ENCODE results near the gene NUTM1.
"Not testable (repeated sequence)": the region's sequence is repeated elsewhere in the genome, so short reads cannot be mapped to it uniquely, and the experiment has no call there.

The NUTM1 gene

DNA sequence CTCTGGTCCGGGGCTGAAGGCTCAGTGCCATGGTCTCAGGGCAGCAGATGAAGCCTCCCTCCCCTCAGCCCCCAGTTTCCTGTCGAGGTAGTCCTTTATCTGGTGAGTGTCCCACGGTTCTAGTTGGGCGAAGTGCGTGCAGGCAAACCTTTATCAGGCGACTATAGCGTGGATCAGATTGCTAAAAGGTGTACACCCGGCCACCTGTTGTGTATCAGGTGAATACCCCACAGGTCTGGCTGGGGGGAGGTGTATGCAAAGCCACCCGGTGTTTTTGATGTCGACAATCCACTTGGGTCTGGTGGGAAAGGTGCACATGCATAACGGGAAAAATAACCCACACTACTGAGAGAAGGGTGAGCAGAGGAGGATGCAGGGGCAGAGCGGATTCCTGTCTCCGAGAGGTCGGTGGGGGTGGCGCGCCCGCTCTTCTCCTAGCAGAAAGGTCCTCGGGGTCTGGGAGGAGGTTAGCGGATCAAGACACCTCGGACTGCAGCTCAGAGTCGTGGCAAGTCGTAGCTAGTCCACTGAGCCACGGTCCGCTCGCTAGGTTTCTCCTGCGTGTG is 6.0 kb upstream of the NUTM1 start:
- peak; percentile 24 for DNase-seq

DNA sequence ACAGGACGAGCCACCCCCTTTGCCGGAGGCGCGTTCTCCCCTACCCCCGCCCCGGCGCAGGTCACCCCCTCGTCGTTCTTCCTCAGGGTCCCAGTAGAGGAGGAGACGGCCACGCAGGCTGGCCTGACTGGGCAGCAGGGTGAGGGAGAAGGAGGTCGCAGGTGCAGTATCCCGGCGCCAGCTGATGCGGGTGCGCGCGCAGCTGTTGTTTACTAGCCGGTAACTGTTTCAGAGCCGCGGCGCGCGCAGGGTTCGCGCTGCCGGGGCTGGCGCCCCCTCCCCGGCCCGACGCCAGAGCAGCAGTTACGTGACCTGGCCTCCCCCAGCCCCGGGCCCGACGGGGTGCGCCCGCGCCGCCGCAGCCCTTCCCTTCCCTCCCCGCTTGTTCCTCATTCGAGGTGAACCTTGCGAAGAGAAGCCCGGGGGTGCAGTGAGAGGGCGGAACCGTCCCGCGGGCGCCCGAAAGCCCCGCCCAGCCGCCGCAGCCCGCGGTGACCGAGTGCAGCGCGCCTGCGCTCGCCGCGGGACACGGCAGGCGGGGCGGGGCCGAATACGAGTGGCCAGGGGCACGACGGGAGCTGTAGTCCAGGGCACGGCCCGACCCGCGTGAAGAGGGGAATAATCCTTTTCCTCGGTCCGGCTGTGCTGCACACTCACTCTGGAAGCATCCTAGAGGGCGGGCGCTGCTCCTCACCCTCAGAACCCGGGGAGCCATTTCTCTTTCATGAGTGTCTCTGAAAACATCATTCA is 5.4 kb upstream of the NUTM1 start, which contains the start of gene SLC12A6:
SLC12A6 (minus strand) TSS at position 225 of the 750 bp plus-strand sequence. CDS start 1,101 bp downstream, outside the sequence.
- DNase-seq, result peak; percentile 89

DNA sequence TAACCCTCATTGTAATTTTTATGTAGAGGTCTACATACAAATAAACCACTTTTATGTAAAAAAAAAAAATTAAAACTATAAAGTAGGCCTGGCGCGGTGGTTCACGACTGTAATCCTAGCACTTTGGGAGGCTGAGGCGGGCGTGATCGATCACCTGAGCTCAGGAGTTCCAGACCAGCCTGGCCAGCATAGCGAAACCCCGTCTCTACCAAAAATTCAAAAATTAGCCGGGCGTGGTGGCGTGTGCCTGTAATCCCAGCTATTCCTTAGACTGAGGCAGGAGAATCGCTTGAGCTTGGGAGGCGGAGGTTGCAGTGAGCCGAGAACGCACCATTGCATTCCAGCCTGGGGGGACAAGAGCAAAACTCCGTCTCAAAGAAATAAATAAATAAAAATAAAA is 4.8 kb upstream of the NUTM1 start:
- DNase-seq, result no peak

DNA sequence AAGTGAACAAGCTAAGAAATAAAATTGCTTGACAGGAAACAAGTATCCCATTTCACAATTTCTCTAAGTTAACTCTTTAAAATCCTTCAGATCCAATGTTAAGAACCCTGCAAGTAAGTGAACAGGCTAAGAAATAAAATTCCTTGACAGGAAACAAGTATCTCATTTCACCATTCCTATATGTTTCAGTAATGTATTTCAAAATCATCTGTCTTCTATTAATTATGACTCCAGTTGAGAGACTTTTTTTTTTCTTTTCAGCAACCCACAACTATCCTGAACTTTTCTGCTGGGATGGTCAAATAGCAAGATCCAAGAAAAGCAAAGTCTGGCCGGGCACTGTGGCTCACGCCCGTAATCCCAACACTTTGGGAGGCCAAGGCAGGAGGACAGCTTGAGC is 3.2 kb upstream of the NUTM1 start:
- no peak for DNase-seq

DNA sequence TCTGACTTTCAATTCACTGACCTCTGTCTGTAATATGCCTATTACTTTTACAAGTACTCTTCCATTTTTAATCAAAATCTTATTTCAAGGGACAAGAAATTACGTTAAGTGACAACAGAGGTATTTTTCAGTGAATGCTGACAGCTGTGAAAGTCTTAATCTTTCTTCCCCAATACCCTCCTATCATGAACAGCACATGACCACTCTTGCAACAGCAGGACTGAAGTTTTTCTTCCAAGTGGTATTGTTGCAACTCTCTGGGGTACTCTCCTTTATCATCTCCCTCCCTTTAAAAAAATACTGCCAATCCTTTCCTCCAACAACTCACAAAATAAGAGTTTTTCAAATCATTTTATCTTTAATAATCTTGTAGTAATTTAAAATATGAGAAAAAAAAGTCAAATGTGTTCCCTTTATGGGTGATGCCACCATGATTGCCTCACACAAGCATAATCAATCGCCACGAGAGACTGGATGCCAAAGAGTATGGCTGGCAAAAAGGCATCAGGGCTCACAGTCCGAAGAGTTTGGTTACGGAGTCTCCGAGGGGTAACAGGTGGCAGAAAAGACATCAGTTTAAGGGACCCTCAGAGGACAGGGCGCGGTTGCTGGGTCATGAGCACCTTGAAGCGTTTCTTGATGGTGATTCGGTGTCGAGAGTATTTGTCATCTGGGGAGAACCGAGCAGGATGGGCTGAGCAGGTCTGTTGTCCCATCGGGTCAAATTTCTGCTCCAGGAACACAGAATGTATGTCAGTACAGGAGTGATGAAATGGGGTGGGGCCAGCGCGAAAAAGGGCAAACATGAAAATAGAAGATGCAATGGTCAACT is 1.5 kb upstream of the NUTM1 start:
- DNase-seq, result no peak

DNA sequence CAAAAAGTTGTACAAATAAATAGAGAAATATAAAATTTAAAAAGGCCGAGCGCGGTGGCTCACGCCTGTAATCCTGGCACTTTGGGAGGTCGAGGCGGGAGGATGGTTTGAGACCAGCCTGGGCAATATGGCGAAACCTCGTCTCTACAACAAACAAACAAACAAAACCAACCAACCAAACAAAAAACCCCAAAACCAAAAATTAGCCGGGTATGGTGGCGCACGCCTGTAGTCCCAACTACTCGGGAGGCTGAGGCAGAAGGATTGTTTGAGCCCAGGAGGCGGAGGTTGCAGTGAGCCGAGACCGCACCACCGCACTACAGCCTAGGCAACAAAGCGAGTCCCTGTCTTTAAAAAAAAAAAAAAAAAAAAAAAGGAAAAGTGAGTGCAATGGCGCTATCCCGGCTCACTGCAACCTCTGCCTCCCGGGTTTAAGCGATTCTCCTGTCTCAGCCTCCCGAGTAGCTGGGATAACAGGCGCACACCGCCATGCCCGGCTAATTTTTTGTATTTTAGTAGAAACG is 840 bp upstream of the NUTM1 start:
- DNase-seq, result not testable (repeated sequence)

DNA sequence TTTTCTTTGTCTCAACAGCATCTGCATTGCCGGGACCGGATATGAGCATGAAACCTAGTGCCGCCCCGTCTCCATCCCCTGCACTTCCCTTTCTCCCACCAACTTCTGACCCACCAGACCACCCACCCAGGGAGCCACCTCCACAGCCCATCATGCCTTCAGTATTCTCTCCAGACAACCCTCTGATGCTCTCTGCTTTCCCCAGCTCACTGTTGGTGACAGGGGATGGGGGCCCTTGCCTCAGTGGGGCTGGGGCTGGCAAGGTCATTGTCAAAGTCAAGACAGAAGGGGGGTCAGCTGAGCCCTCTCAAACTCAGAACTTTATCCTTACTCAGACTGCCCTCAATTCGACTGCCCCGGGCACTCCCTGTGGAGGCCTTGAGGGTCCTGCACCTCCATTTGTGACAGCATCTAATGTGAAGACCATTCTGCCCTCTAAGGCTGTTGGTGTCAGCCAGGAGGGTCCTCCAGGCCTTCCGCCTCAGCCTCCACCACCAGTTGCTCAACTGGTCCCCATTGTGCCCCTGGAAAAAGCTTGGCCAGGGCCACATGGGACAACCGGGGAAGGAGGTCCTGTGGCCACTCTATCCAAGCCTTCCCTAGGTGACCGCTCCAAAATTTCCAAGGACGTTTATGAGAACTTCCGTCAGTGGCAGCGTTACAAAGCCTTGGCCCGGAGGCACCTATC is 5.0 kb downstream of the NUTM1 start:
- no peak for DNase-seq

DNA sequence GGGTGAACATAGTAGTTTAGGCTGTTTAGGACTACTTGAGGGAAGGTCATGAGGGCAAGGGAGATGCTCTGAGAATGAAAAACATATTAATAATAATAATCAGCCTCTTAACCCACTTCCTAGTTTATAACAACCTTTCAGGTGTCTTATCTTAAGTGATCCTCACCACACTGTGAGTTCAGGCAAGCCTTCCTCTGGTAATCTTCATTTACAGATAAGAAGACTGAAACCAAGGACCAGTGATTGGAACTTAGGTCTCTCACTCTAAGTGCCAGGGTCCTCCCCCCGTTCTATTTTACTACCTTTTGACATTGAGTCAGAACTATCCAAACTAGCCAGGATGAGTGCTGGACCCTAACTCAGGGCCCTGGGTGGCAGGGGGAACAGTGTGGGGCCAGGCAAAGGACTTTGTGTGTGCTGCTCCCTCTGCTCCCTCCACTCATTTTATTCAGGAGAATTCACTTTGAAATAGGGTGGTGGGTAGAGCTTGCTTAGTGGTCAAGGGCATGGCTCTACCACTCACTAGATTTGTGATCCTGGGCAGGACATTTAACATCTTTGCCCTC is 5.7 kb downstream of the NUTM1 start:
- no peak for DNase-seq

DNA sequence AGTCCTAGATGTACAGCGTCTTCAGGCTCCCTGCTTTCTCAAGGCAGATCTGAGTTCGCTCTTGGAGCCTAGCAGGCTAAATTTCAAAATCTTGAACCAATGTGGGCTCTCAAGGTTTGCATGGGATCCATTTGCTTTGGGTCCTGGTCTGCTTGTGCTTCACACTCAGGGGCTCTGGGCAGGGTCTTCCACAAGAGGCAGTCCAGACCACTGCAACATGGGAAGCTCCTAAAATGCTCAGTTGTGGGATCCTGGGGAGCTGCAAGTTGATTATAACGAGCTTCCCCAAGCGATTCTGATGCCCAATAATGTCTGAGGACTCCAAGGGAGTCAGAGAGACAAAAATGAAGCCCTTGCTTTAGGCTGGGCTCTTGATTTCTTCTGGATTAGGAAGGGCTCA is 6.7 kb downstream of the NUTM1 start:
- no peak for DNase-seq

DNA sequence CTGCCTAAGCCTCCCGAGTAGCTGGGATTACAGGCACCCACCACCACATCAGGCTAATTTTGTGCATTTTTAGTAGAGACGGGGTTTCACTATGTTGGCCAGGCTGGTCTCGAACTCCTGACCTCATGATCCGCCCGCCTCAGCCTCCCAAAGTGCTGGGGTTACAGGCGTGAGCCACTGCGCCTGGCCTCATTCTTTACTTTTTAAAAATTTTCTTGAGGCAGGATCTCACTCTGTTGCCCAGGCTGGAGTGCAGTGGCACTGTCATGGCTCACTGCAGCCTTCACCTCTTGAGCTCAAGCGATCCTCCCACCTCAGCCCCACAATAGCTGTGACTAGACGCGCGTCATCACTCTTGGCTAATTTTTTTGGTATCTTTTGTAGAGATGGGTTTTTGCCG is 9.9 kb downstream of the NUTM1 start:
- not testable (repeated sequence) for DNase-seq

DNA sequence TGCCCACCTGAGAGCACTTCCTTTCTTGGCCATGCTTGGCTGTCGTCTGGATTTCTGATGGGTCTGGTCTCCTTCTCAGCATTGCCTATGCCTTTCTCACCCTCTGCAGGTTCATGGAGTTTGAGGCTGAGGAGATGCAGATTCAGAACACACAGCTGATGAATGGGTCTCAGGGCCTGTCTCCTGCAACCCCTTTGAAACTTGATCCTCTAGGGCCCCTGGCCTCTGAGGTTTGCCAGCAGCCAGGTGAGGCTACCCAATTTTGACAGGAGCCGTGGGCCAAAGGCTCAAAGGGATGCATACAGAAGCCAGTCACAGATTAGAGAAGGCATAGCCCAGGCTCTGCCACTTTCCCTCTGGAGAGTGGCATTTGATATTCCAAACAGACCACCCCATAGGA is 10.5 kb downstream of the NUTM1 start:
- DNase-seq, result no peak

DNA sequence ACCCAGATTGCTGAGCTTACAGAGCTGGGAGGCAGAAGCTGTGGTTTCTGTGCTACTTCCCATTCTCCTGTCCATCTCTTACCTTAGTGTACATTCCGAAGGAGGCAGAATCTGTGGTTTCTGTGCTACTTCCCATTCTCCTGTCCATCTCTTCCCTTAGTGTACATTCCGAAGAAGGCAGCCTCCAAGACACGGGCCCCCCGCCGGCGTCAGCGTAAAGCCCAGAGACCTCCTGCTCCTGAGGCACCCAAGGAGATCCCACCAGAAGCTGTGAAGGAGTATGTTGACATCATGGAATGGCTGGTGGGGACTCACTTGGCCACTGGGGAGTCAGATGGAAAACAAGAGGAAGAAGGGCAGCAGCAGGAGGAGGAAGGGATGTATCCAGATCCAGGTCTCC is 11.2 kb downstream of the NUTM1 start:
- no peak for DNase-seq

DNA sequence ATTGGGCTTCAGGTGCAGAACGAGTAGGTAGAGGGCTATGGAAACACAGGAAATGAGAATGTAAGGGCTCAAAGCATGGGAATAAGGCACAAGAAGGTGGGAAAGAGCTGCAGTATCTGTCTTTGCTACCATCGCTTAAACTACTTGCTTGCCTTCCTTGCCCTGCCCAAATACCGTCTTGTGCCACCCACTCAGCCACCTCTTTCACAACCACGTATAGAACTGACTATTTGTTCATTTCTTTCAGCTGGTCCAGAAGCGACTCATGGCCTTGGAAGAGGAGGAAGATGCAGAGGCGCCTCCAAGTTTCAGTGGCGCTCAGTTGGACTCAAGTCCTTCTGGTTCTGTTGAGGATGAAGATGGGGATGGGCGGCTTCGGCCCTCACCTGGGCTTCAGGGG is 12.1 kb downstream of the NUTM1 start:
- DNase-seq, result no peak

DNA sequence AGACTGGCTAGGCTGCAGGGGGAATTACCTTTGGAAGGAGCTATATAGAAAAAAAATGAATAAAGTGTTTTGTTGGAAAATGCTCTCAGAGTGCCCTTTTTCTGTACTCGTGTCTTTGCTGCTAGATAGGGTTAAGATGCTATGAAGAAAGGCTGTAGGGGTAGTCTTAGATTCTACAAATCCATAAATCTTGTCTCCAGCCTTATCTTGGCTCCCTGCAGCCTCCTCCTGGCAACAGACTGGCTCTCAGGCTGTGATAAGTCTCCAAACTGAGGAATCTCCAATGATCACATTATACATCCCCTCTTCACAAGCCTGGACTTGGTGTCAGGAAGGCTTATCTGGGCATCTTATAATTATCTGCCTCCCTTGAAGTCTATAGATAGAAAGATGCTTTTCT is 14.5 kb downstream of the NUTM1 start:
- DNase-seq, result no peak

DNA sequence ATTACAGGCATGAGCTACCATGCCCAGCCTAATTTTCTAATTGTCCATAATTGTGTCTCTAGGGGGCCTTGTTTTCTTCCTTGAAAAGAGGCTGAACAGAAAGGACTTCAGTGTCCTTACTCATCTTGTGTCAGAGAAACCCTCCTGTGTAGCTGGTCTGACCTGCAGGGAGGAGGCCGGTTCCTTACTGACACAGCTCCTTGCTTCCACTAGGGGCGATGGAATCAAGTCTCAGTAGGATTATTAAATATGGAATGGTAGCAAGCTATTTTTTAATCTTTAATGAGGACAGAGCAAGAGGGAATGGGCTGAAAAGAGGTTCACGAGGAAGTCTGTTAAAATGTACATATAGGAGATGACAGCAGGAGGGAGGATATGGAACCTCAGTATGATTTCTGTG is 15.3 kb downstream of the NUTM1 start:
- DNase-seq, result no peak

DNA sequence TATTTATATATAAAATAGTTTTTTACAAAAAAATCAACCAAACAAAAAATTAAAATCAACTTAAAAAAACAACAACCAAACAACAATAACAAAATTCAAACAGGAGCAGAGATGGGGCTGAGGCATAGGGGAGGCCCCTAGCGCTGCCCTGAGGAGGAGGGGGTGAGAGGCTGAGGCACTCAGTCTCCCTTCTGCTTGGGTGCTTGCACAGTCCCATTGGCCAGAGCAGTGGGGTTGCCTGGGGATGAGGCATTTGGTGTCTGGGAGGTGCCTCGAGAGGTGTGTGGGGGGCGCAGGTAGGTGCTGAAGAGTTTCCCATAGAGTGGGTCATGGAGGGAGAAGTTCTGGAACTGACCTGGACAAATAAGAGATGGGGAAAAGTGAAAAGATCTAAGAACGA is 15.8 kb downstream of the NUTM1 start:
- DNase-seq, result no peak

DNA sequence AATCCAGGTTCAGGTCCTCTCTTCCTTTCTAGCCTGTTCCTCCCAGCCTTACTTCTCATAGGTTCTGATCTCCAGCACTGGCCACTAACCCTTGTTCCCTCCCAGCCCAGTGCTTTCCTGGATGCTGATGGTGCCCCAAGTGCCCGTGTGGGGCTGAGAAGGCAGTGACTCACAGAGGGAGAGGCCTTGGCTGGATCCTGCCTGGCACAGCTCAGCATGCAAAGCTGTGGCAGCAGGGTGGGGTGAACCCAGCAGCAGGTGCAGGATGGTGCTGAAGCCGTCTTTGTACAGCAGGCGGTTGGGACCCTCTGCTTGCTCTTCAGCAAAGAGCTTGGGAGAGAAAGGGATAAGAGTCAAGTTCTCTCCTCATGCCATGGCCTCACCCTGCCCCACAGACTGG is 16.3 kb downstream of the NUTM1 start:
- DNase-seq, result no peak

DNA sequence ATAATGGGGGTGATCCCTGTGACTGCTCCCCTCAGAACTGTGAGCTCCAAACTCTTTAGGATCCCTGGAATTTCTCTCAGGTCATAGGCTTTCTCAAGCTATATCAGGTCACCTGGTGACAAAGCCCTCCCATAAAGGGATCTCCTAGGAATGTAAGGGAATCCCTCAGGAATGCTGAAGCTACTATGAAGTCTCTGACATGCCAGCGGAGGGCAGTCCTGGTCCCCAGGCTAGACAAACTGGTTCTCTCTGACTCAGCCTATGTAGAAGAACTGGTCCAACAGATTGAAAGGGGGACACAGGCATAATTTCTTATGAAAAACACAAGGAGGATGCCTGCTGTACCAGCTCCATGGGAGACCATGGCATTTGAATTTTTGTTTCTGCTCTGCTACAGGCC is 17.2 kb downstream of the NUTM1 start:
- no peak for DNase-seq

DNA sequence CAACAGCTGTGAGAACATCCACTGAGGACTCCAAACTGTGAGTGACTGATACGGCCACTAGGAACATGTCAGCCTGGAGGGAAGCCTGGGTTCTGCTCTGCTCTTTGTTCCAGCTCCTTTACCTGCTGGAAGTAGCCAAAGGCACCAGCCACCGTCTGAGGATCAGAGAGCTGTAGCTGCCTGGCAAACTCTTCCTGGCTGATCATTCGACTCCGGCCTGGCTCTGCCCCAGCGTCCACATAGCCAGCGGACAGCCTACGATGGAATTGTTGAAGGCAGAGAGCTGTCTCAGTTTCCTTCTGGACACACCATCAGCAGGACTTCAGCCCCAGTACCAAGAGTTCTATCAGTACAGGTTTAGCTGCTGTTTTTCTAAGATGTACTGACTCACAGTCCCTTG is 18.2 kb downstream of the NUTM1 start:
- DNase-seq, result no peak

DNA sequence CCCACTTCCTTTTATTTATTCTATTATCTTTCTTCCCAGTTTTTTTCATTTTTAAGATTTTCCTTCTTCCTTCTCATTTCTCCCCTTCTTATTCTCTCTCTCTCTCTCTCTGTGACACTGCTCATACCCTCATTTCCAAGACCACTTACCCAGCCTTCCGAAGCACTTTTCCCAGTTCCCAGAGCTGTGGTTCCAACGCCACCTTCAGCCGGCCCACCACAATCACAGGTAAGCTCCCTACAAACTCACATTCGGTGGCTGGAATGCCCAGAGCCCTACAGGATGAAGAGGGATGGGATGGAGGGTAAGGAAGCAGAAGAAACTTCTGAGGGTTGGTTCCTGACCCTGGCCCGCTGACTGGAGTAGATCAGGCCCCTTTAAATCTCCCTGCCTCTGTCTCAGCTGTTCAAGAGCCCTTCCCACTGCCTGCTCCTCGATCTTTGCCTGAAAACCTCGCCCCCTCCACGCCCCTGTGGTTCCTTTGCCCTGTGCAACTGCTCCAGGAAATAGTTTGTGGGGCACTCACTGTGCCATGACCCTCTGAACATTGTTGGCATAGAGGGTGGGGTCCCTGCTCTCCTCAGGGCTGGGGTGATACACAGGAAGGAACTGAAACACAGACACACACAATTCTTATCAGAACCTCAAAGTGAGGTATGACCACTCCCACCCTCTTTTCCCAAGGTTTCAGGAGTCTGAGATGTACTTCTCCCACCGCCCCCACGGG is 19.1 kb downstream of the NUTM1 start:
- no peak for DNase-seq

DNA sequence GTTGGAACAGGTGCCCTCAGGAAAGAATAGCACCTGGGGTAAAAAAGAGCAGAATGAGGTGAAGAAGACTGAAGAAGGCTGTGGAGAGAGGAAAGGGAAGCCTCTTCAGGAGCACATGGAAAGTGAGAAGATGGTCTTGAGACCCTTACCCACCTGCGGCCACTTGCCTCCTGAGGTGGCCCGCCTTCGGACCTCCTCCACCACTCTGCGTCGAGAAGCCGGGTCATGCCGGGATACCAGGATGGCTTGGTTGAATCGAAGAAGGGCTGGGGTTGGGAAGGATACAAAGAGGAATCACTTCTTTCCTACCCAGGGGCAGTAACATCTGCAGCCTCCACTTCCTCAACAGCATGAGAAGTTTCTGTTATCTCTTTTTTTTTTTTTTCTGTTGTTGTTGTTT is 20.9 kb downstream of the NUTM1 start:
- DNase-seq, result no peak

All from activated effector memory CD4-positive, alpha-beta T cell treated with Interleukin-2 at 50 U/mL for 16 hours (primary cell).